HG03159 (cell line): ENCODE results near the gene WASF1.
"Not testable (repeated sequence)": the region's sequence is repeated elsewhere in the genome, so short reads cannot be mapped to it uniquely, and the experiment has no call there.

Experiments
- ATAC-seq: cut with Tn5 transposase; IDR thresholded peaks from one replicate; pipeline ENCODE4 v1.9.1; 2021; ENCODE audit warnings: mild to moderate bottlenecking, moderate library complexity; ENCODE audit not compliant: unreplicated experiment

The WASF1 gene

GRCh38 chr6:110178626-110179405 is 654 bp downstream of the WASF1 start:
- no peak for ATAC-seq

DNA sequence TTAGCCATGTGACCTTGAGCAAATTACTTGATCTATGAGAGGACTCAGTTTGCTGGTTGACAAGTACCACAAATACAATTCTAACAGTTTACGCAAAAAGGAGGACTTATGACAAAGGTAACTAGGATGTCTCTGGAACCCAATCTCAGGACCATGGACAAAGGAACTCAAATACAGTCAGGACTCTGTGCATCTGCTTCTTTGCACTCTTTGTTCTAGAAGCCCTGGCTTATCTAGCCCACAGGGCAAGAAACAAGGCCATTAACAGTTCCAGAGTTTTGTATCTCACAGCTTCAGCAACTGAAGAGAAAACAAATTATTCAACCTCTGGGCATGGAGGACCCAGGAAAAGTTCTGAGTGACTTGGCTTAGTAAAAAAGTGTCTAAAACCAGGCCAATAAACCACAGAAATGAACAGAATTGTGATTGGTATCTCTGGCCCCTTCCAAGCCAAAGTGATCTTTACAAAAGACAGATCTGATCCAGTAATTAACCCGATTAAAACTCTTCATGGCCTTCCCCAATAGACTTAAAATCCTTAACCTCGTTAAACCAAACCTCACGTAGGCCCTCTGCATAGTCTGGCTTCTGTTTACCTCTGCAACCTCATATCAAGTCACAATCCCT is 5.9 kb downstream of the WASF1 start:
- ATAC-seq, result no peak

GRCh38 chr6:110170081-110170480 is 9.4 kb downstream of the WASF1 start:
- ATAC-seq, result no peak

- no peak for ATAC-seq
These were observed 21.0 kb downstream of the WASF1 start for GRCh38 chr6:110158479-110158878.

- no peak for ATAC-seq
These were observed 31.6 kb downstream of the WASF1 start for GRCh38 chr6:110147870-110148269.

GRCh38 chr6:110140650-110141049 is 38.8 kb downstream of the WASF1 start:
- no peak for ATAC-seq

DNA sequence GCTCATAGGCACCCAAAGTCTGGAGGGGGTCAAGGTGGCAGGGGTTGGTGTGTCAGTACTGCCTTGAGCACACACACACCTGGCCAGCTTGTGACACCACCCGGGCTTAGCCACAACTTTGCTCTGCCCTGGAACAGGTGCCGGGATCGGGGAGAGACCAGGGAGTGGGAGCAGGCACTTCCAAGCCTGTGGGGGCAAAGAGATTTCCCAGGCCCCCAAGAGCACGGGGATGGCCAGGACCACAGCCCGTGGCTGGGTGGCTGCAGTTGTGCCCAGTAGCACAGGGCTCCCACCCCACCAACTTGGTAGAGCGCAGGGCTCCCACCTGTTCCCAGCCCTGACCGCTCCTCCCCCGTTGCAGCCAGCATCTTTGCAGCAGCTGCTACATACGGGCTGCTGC is 40.4 kb downstream of the WASF1 start:
- no peak for ATAC-seq

DNA sequence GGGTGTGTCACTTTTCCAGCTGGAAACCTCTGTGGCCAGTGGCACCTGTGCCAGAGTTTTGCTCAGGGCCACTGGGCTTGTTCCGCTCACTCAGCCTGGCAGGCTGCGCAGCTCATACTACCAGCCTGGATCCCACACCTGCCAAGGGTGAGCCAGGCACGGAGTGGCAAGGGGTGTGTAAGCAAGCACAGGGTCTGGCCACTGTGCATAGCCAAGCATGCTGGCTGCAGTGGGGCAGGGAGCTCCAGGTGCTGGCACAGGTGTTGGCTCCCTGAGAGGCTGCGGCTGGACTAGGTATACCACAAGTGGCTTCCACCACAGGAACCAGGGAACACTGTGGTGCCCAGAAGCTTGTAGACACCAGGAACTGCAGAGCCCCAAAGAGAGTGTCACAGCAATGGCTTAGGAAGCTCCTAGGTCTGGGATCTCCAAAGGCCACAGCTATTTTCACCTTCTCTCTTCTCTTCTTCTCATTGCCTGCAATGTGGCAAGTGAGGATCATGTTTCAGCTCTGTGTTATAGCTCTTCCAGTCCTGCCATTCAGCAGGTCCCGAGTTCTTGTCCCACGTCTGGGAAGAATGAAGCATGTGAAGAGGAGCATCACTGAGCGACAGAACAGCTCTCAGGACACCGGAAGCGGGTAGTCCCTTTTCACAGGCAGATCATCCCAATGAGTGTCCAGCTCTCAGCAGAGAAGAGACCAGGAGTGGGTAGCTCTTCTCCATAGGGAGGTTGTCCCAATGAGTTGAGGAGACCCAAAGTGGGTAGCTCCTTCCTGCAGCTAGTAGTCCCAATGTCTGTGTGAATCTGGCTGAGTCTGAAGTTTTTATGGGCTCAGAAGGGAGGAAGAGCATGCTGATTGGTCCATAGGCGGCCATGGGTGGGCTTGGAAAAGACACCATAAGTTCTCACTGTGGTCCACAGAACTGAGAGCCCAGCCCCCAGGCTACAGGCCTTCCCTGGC is 41.3 kb downstream of the WASF1 start:
- no peak for ATAC-seq

DNA sequence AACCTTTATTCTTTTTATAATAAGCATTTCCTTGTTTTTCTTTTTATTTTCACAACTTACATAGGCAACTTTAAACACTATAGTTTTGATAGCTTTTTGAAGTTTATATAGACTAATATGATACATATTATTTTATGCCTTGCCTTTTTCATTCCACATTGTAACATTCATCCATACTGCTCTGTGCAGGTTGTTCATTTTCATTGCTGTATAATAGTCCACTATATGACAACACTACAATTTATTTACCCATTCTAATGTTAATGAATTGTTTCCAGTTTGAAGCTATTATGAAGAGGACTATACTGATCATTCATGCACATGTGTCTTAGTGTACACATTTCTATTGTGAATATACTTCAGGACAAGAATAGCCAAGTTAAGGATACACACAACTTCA is 49.1 kb downstream of the WASF1 start:
- no peak for ATAC-seq

DNA sequence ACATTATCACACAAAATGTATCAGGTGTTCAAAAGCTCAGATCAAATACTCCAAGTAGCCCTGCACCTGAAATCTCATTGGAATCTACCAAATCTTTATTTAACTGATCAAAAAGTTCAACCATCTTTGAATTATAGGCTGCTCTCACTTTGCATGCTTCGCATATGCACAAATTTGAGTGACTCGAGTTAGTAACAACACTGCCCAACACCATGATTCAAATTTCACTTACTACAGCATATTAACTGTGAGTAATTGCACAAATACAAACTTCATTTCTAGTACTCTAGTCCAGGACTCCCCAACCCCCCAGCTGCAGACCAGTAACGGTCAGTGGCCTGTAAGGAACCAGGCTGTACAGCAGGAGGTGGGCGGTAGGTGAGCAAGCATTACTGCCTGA is 51.1 kb downstream of the WASF1 start:
- ATAC-seq, result no peak

DNA sequence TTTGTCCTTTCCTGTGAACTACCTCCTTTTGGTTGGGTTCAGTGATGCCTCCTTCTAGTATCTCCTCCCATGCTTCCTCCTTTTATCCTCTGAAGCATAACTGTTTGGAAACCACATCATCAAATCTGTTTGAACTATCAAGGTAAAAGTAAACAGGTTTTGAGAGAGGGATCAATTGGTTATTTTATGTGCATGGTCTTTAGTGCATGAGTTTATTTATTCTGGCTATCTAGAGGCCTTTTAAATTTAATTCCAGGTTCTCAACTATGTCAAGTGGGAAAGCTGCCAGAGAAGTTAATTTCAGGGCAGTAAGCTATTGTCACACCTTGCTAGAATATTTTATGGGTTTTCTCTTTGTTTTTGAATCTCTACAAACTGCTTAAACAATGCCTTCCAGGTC is 54.1 kb downstream of the WASF1 start:
- ATAC-seq, result no peak

- not testable (repeated sequence) for ATAC-seq
These were observed 57.8 kb downstream of the WASF1 start for GRCh38 chr6:110121655-110122054.

- ATAC-seq, result no peak
These were observed 63.2 kb downstream of the WASF1 start for GRCh38 chr6:110116258-110116657.

GRCh38 chr6:110114004-110114403 is 65.5 kb downstream of the WASF1 start:
- no peak for ATAC-seq

DNA sequence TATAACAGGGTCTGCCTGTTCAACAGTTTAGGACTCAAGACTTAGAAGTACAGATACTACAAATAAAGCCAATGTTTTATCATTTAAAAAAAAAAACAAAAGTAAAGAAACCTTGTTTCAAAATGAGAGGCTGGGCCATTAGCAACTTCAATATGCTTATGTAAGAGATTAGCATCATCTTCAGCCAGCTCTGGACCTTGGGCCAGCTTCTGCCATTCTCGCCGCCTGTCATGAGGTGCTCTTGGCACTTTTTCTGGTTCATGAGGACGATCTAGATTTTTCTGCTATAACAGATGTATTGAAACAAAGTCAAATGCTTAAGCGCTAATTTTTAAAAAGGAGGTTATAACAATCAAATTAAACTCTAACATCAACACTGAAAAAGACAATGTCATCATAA is 74.2 kb downstream of the WASF1 start:
- no peak for ATAC-seq

- no peak for ATAC-seq
These were observed 76.2 kb downstream of the WASF1 start for GRCh38 chr6:110103260-110103659.

- no peak for ATAC-seq
These were observed 77.1 kb downstream of the WASF1 start for GRCh38 chr6:110102411-110102810.

GRCh38 chr6:110101885-110102284 is 77.6 kb downstream of the WASF1 start:
- ATAC-seq, result peak; percentile 75

GRCh38 chr6:110098511-110099116 is 80.9 kb downstream of the WASF1 start:
- no peak for ATAC-seq

DNA sequence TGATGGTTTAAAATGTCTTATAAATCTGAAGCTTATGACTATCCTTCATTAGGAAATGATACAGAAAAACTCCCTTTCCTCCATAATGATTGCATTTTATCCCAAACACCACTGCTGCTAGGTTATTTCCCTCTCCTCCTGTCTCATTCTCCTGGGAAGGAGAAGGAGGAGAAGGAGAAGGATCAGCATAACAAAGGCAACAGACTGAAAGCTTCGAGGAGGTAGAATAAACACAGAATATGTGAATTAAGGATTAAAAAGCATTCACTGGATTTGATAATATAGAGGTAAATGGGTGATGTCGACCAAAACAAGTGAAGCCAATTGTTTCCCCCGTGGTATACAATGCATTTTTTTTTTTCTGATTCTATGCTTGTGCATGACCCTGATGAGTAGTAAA is 82.0 kb downstream of the WASF1 start:
- no peak for ATAC-seq

DNA sequence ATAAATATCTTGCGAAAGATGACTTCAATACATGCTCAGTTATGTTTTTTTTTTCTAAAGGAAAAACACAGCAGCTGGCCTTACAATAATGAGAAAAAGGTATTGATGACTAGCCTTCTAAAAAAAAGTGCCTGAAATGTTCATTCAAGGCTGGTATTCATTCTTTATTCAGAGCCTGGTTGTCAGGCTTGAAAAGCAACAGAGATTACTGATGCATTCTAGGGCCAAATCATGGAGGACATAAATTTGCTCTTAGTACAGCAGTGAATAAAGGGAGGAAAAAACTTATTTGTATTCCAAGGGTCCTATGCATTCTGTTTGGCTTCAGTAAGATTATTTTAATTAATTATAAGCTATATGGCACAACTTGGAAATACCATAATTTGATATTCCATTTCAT is 83.5 kb downstream of the WASF1 start:
- ATAC-seq, result no peak
